Panc1 (cell line): Measurements from ENCODE around the gene METTL23. TPM values are rescaled to one million over a fixed set of nuclear protein-coding genes. Genes with fewer than 3 reads are reported as not detected.
A peak's percentile ranks its signal among the peaks of the same experiment; 100 is the strongest.

ENCODE experiments used
- ATAC-seq: fragments of 200-7000 bp; cut with Tn5 transposase; 2 replicates; pipeline ENCODE4 v1.9.1; 2020; ENCODE audit warnings: mild to moderate bottlenecking, moderate library complexity
- BruUV-seq: library from RNA; stranded (reverse); fragments of 400-500 nt; replicated peaks from 2 replicates; lab custom pipeline; 2021; lab: Mats Ljungman, UMichigan
- CTCF ChIA-PET: fragments of 300-600 bp; sonication (Branson Sonifier 250); formaldehyde crosslinking; loops from one replicate; lab custom pipeline; 2022; ENCODE audit warnings: antibody characterized with exemption; lab: Charles Lee
- POLR2A ChIA-PET: fragments of 300-600 bp; sonication (Branson Sonifier 250); formaldehyde crosslinking; loops from one replicate; lab custom pipeline; 2022; ENCODE audit warnings: antibody characterized with exemption; lab: Charles Lee
- DNase-seq: peaks from one replicate; pipeline ENCODE4 v3.0.0-alpha.2; 2010; ENCODE audit warnings: low read depth, low spot score
- H3K27ac ChIP-seq: 2 replicates; pipeline ENCODE4 v1.5.1; 2011; ENCODE audit warnings: mild to moderate bottlenecking, low read length, inconsistent platforms
- H3K27me3 ChIP-seq: fragments of 200-500 bp; sonication (Bioruptor generic); 2 replicates; pipeline ENCODE4 v1.6.0; 2014; ENCODE audit warnings: low read length, inconsistent platforms; ENCODE audit not compliant: control insufficient read depth, insufficient read depth
- H3K36me3 ChIP-seq: fragments of 200-500 bp; sonication (Bioruptor generic); 2 replicates; pipeline ENCODE4 v1.5.1; 2014; ENCODE audit warnings: inconsistent platforms, mild to moderate bottlenecking, low read length, moderate library complexity; ENCODE audit not compliant: control insufficient read depth, insufficient read depth
- H3K4me1 ChIP-seq: 2 replicates; pipeline ENCODE4 v1.5.1; 2011; ENCODE audit warnings: inconsistent platforms, mild to moderate bottlenecking, low read length, moderate library complexity; ENCODE audit not compliant: control insufficient read depth, insufficient read depth
- H3K4me3 ChIP-seq, 2 experiments: 2 replicates each; pipeline ENCODE4 v1.5.1; 2011 to 2012; ENCODE audit warnings: low read depth in 2 of 2, low read length in 2 of 2, mild to moderate bottlenecking in 2 of 2, inconsistent platforms in 1 of 2, moderate library complexity in 1 of 2
- H3K9me3 ChIP-seq: fragments of 200-500 bp; sonication (Bioruptor generic); 2 replicates; pipeline ENCODE4 v1.5.1; 2014; ENCODE audit warnings: low read depth, mild to moderate bottlenecking, inconsistent platforms, low read length, moderate library complexity; ENCODE audit not compliant: control insufficient read depth, insufficient read depth
- CTCF ChIP-seq: fragments of 450-650 bp; IDR thresholded peaks from 2 replicates; pipeline ENCODE4 v1.5.1; 2017; ENCODE audit warnings: mild to moderate bottlenecking
- POLR2AphosphoS5 ChIP-seq: IDR thresholded peaks from 2 replicates; pipeline ENCODE4 v1.6.1; 2012; ENCODE audit warnings: mild to moderate bottlenecking, low read depth, low read length, moderate library complexity
- REST ChIP-seq, 2 experiments: IDR thresholded peaks; 2 replicates each; pipeline ENCODE4 v1.6.1; 2011 to 2012; ENCODE audit warnings: low read depth in 2 of 2, control low read depth in 1 of 2, low read length in 1 of 2, mild to moderate bottlenecking in 1 of 2, moderate library complexity in 1 of 2; ENCODE audit not compliant: insufficient read depth in 1 of 2
- SIN3A ChIP-seq: IDR thresholded peaks from 2 replicates; pipeline ENCODE4 v1.6.1; 2012; ENCODE audit warnings: low read depth, mild to moderate bottlenecking, low read length, moderate library complexity, borderline replicate concordance; ENCODE audit not compliant: insufficient read depth
- TCF7L2 ChIP-seq: IDR thresholded peaks from 2 replicates; pipeline ENCODE4 v1.6.1; 2011; ENCODE audit warnings: mild to moderate bottlenecking, low read depth, low read length, inconsistent platforms
- in situ Hi-C: cut with HindIII; loops from 2 replicates; pipeline ENCODE4 v1.10.0; 2016; ENCODE audit warnings: low sequenced_read_pairs, low pct_unique_long_range_greater_than_20kb
- intact Hi-C: fragments of 100-400 bp; cut with micrococcal nuclease; formaldehyde crosslinking; loops from one replicate; pipeline ENCODE4 v1.10.0; 2022; ENCODE audit not compliant: unreplicated experiment
- total RNA-seq: library from RNA; stranded (reverse); gene quantifications from one replicate; pipeline ENCODE4 v1.2.1, GENCODE V29; 2021; ENCODE audit not compliant: unreplicated experiment

METTL23 gene
- total RNA-seq, 1 experiment from 2014 or later = 42.8 TPM

GRCh38 chr17:76758570-76758969 is 31.9 kb downstream of the METTL23 start:
- BruUV-seq = no TSS peak
- in situ Hi-C loops = no loop called here
- intact Hi-C loops = no loop called here
- ATAC-seq (no peak), DNase-seq (no peak)
- Histone ChIP-seq H3K36me3 (no peaks in the 10 kb centered on the region; the same call in 1 of the 2 replicates), H3K27ac (no peak overlapping the region), H3K27me3 (no peaks in the 10 kb centered on the region), H3K4me3 (no peak overlapping the region), H3K4me1 (no peaks in the 10 kb centered on the region), H3K9me3 (no peaks in the 10 kb centered on the region)
- CTCF ChIA-PET = no interaction called here
- POLR2A ChIA-PET = interaction anchor here (0.7 kb wide), 2 partner anchors 27 to 82 kb away, joined by 5 to 7 read pairs; no protein-coding TSS in a partner anchor
- no peak for TF ChIP-seq SIN3A
- no peak for TF ChIP-seq TCF7L2
- no peak for TF ChIP-seq REST (IDR thresholded peaks at IDR 0.05; ENCODE audit: insufficient read depth in 1 of 2, low read depth in 2 of 2, low read length in 1 of 2)
- TF ChIP-seq CTCF = no peak
- TF ChIP-seq POLR2AphosphoS5 = no peak

- no TSS peak for BruUV-seq
- ATAC-seq = peak; percentile 48; the same call in 1 of the 2 replicates
Observed at GRCh38 chr17:76772842-76773525, 46.3 kb downstream of the METTL23 start.

More at GRCh38 chr17:76772842-76773525, 46.3 kb downstream of the METTL23 start:
- Histone ChIP-seq H3K4me1 (no peaks in the 10 kb centered on the region), H3K27ac (no peak overlapping the region), H3K4me3 (no peak overlapping the region), H3K27me3 (no peaks in the 10 kb centered on the region), H3K9me3 (no peaks in the 10 kb centered on the region), H3K36me3 (peaks cover 10% of the 10 kb centered on the region)
- DNase-seq = no peak
- CTCF ChIA-PET = no interaction called here
- intact Hi-C loops (no loop called here), in situ Hi-C loops (no loop called here)
- POLR2A ChIA-PET = no interaction called here
- TF ChIP-seq CTCF = no peak
- TF ChIP-seq POLR2AphosphoS5 = no peak
- no peak for TF ChIP-seq SIN3A
- TF ChIP-seq REST (IDR thresholded peaks at IDR 0.05; ENCODE audit: insufficient read depth in 1 of 2, low read depth in 2 of 2, low read length in 1 of 2) = no peak
- no peak for TF ChIP-seq TCF7L2
